ENCODE data around the gene WDR20. TPM values are rescaled to one million over a fixed set of nuclear protein-coding genes. Genes with fewer than 3 reads are reported as not detected.

Gene WDR20, protein sequence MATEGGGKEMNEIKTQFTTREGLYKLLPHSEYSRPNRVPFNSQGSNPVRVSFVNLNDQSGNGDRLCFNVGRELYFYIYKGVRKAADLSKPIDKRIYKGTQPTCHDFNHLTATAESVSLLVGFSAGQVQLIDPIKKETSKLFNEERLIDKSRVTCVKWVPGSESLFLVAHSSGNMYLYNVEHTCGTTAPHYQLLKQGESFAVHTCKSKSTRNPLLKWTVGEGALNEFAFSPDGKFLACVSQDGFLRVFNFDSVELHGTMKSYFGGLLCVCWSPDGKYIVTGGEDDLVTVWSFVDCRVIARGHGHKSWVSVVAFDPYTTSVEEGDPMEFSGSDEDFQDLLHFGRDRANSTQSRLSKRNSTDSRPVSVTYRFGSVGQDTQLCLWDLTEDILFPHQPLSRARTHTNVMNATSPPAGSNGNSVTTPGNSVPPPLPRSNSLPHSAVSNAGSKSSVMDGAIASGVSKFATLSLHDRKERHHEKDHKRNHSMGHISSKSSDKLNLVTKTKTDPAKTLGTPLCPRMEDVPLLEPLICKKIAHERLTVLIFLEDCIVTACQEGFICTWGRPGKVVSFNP
- 20.1 to 21.9 TPM (median 20.4 TPM) in 5 replicates for total RNA-seq (2022; extraction: Qiagen RNA extraction; ENCODE audit: low read depth)

DNA sequence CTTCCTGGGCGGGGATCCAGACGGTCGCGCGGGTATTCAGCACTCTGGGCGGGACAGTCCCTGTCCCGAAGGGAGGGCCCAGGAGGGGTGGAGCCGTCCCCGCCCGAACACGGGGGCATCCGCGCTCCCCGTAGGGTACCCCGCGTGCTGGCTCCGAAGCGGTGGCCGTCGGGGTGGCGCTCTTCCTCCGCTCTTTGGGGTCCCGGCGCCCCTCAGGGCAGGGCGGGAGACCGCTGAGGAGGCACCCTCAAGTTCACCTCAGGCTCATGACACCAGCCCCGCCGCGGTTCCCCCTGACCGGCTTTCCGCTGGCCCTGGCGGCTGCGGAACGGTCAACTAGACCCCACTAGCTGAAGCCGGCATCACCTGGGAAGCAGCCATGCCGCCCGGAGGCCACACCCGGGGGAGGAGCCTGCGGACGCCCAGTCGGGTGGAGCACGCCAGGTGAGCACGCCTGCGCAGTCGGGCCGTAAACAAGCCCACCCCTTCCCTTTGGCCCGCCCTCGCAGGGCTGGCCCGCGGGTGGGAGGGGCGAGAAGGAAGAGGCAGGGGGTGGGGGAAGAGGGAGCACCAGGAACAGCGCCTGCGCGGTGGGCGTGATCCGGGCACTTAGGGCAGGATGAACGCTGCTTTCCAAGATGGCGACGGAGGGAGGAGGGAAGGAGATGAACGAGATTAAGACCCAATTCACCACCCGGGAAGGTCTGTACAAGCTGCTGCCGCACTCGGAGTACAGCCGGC lies at the start of gene WDR20:
WDR20 (plus strand) TSS at position 612 of the 741 bp plus-strand sequence; CDS start at position 639, 27 bp downstream.

Other genes with a start within 250 kb of the WDR20 start
- 173 to 263 TPM (median 240 TPM) in 5 replicates for gene DYNC1H1, start 175.3 kb upstream of the WDR20 start, total RNA-seq (2022; extraction: Qiagen RNA extraction; ENCODE audit: low read depth)
- gene HSP90AA1, start 52.9 kb upstream of the WDR20 start, total RNA-seq (2022; extraction: Qiagen RNA extraction; ENCODE audit: low read depth) = 759 to 1,165 TPM (median 873 TPM) in 5 replicates
- gene MOK, start 165.3 kb downstream of the WDR20 start, total RNA-seq (2022; extraction: Qiagen RNA extraction; ENCODE audit: low read depth) = 21.7 to 27.1 TPM (median 23.5 TPM) in 5 replicates
- gene ZNF839, start 179.8 kb downstream of the WDR20 start, total RNA-seq (2022; extraction: Qiagen RNA extraction; ENCODE audit: low read depth) = 5.8 to 7.2 TPM (median 6.6 TPM) in 5 replicates
- gene CINP, start 223.0 kb downstream of the WDR20 start, total RNA-seq (2022; extraction: Qiagen RNA extraction; ENCODE audit: low read depth) = 53.7 to 76.1 TPM (median 57.5 TPM) in 5 replicates
- 4.0 to 9.7 TPM (median 8.7 TPM) in 5 replicates for gene TECPR2, start 223.0 kb downstream of the WDR20 start, total RNA-seq (2022; extraction: Qiagen RNA extraction; ENCODE audit: low read depth)